ENCODE results near the gene FOXP4.

DNA sequence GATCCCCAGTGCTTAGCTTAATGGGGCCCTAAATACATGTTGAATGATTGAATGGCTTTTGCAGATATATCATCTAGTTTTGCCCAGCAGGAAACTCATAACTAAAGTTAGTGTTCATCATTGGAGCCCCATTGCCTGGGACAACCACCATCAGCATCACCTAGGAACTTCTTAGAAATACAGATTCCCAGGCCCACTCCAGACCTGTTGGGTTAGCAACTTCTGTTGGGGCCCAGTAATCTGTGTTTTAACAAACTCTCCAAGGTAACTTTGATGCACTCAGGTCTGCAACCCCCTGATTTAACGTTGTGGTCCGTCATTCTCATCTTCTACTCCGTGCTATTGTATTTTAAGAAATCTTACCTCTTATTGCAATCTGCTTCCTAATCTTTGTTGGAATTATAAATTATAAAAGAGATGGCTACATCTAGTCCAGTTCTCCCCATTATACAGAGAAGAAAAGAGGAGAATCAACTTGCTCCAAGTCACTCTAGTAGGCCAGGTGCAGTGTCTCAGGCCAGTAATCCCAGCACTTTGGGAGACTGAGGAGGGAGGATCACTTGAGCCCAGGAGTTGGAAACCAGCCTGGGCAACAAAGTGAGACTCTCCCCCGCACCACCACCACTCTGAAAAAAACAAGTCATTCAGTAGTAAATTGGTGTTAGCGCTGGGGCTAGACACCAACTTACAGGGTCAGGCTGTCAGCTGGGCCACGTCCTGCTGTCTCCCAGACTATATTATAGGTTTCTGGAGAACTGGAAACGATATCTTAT, 13.7 kb downstream of the FOXP4 start:
- TF ChIP-seq CTCF (IDR thresholded peaks at IDR 0.05): no peak
- TF ChIP-seq MAZ (IDR thresholded peaks at IDR 0.05; ENCODE audit: borderline replicate concordance, low read depth, low read length): no peak
- no peak for TF ChIP-seq JUN (IDR thresholded peaks at IDR 0.05)
- TF ChIP-seq POLR2A (IDR thresholded peaks at IDR 0.05; ENCODE audit: low read length): no peak
- TF ChIP-seq FOSL2 (IDR thresholded peaks at IDR 0.05): no peak
- no peak for TF ChIP-seq FOSL2 (CRISPR knock-in tag; IDR thresholded peaks at IDR 0.05)
- no peak for TF ChIP-seq RFX5 (IDR thresholded peaks at IDR 0.05)
- no peak for TF ChIP-seq SMC3 (IDR thresholded peaks at IDR 0.05)
- TF ChIP-seq KDM1A (IDR thresholded peaks at IDR 0.05; ENCODE audit: low read depth): no peak

All from A549 (cell line).